HPDE6-E6E7 (cell line): ENCODE data around the gene CDC123.
"Not testable (repeated sequence)": the region's sequence is repeated elsewhere in the genome, so short reads cannot be mapped to it uniquely, and the experiment has no call there.

ENCODE experiments used
- DNase-seq: peaks from one replicate; pipeline ENCODE4 v3.0.0; 2011; ENCODE audit warnings: missing footprints; ENCODE audit errors: extremely low spot score

The CDC123 gene

DNA sequence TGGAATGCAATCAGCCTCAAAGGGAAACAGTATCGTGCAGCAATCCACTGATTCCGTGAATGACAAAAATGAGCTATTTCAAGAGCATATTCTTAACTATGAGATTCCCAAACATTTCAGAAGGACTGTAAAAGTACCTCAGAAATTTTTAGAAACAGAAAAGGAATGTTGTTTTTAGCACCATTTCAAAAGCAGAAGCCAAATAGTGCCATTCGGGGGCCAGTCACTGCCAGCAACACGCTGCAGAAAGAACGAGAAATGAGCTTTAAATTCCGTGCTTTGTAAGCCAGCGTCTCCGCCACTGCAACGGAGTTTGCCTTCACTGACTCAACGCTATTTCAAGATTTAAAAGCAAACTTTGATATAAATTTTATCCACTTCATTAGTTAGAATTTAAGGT, 6.6 kb upstream of the CDC123 start:
- DNase-seq, result no peak

DNA sequence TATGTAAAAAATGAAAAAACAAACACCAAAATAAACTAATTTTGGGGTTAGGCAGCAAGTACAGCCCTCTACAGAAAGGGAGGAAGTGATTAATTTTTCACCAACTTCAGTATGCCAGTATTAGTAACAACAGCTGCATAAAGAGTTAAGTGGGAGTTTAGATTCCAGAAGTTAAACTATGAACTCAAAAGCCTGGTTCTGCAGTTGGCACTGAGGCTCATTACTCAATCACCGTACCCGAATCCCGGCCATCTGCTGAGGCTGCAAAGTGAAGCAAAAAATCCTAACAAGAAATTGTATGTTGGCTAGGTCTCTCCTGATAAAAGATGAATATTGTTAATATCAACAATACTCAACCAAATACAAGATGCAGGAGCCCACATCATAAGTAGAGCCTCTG, 4.3 kb upstream of the CDC123 start:
- no peak for DNase-seq

DNA sequence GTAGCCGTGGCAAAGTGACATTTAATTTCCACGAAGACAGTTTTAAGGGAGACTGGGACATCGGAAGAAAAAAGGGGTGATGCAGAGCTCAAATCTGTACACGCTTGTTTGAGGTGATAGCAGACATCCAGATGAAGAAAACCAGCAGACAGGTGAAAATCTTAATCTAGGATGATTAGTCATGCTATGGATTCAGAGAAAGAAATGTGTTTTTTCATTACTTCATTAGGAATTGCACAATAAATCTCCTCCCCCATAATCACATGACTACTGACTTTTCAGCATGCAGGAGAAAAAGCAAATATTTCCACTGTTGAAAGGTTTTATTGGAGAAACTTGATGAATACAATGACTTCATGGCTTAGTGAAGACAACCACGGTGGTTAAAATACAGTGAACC, 2.8 kb upstream of the CDC123 start:
- DNase-seq, result peak; percentile 10

DNA sequence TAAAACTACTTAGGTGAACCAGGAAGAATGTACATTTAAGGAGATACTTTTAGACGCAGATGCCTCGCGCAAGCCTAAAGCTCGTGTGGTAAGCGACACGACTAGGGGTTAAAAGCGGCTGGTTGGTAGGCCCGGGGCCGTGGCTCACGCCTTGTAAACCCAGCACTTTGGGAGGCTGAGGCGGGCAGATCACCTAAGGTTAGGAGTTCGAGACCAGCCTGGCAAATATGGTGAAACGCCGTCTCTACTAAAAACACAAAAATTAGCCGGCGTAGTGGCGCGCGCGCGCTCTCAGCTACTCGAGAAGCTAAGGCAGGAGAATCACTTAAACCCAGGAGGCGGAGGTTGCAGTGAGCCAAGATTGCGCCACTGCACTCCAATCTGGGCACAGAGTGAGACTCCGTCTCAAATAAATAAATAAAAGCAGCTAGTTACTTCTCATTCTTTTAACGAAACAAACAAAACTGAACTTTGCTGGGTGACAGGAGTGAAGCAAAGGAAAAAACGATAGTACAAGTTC, 1.2 kb upstream of the CDC123 start:
- no peak for DNase-seq

DNA sequence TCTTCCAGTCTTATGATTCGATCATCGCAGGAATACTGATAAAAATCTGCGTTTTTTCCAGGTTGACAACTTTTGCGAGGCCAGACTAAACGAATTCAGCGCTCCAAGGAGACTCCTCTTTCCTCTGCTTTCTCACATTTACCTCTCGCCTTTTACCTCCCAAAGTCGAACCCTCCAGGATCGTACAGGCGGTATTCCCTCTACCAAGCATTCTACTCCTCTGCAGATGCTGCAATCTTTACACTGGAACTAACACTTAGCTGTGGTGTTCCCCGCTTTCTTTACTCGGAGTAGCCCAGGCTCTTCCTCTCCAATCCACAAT, 746 bp upstream of the CDC123 start:
- no peak for DNase-seq

DNA sequence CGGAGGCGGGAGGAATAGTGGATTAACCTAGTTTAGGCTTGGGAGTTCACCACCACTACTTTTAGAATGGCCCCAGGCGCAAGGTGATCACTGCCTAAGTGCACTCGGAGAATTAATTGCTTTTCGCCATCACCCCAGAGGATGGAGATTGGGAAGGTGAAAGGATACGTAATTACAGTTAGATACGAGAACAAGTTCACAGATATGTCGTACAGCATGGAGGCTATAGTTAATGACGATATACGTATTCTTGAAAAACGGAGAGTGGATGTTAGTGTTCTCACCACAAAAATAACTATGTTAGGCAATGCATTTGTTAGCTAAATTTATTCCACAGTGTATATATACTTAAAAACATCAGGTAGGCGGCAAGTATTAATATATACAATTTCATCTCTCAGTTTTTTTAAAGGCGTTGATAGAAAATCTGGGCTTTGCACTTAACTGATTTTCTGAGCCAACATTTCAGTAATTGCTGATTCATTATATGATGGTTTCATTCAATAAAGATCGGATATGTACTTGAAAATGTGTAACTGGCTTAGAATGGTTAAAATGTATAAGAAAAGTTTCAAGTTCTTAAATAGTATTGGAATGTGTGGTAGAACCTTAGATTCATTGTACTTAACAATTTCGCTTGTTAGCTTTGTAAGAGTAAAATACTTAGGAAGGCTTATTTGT, 683 bp downstream of the CDC123 start:
- no peak for DNase-seq

DNA sequence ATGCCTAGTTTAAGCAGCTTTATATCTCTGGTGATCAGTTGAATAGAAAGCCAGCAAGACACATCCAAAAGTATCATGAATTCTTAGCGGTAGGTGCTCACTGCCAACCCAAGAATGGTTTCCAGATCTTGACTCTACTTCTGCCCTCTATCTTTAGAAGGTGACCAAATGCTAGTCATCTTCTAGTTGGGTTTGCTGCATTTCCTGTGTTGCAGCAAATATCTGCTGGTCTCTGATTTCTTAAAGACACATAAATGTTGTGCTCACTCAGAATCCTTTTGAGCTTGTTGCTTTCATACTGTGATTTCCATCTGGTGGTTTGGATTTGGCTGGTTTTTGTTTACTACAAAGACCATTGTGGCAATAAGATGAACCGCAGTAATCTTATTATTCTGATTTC, 2.2 kb downstream of the CDC123 start:
- no peak for DNase-seq

DNA sequence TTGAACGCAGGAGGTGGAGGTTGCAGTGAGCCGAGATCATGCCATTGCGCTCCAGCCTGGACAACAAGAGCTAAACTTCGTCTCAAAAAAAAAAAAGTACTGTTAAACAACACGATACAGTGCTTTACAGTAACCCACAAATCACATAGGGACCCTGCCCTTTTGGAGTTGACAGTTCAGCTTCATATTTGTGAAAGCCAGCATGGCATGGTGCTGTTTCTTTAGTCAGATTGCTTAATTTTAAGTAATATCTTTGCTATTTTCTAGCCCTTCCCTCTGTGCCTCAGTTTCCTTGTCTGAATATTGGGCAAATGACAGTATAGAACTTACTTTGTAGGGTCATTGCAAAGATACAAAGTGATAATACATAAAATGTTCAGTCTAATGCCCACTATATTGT, 4.9 kb downstream of the CDC123 start:
- DNase-seq, result no peak

DNA sequence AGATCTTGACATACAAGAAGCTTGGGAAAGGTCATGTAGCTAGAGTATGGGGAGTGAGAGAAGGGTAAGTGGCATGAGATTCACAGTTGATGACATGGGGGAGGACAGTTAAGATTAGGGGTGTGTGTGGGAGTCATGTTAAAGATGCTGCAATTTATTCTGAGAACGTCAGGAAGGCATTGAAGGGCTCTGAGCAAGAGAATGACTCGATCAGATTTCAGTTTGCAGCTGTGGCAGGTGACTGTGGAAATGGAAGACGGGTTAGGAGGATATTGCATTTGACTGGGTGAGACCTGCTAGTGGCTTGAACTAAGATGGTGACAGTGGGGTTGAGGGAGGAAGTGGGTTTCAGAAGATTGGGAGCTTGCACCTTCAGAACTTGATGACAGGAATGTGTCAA, 5.6 kb downstream of the CDC123 start:
- no peak for DNase-seq

DNA sequence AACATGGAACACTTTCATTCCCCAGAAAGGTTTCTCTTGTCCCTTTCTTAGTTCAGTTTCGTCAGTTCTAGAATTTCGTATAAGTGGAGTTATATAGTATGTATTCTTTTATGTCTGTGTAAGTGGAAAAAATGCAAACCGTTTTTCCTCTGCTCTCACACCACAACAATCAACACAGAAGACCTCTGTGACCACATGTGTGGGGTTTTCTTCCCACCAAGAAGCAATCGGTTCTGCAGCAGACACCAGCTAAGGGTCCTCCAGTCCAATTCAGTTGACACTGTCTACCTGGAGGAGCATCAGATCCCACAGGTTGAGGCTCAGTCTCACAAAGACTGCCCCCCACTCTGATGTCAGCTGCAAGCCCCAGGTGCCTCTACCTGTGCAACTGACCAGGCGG, 6.2 kb downstream of the CDC123 start:
- DNase-seq, result no peak

DNA sequence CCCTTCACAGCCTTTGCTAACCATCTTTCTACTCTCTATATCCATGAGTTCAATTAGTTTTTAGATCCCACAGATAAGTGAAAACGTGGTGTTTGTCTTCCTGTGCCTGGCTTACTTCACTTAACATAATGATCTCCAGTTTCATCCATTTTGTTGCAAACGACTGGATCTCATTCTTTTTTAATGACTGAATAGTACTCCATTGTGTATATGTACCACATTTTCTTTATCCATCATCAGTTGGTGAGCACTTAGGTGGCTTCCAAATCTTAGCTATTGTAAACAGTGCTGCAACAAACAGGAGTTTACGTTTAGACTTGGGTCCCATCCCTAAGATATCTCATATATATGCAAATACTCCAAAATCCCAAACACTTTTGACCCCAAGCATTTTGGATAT, 9.1 kb downstream of the CDC123 start:
- DNase-seq, result no peak

DNA sequence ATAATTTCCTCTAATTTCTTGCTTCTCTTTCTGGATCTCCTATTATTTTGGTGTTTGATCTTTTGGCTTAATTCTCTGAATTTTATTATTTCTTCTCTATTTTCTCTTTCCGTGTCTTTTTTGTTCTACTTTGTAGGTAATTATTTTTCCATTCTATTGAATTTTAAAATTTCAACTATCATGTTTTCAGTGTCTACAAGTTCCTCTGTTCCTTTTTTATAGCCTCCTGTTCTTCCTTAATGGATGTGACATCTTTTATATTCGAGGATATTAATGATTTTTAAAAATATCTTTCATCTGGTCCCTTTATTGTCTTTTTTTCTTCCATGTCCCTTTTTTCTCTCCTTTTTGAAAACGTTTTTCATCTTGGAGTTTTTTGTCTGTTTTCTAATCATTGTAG, 11.1 kb downstream of the CDC123 start:
- no peak for DNase-seq

DNA sequence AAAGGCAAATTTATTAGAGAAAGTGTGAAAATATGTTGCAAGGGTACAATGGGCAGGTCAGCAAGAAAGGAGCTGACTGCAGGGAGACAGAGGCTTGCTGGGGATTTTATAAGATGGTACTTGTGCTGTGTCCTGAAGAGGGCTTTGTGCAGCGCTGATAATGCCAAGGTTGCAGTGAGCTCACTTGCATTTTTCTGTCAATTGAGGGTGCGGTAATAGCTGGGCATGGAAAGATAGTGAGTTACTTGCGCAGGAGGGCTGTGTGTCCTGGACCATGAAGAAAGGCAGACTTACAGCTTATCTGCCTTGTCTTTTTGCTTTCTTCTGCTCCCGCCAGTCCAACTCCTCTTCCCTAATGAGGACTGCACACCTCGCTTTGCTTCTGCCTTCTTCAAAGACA, 12.5 kb downstream of the CDC123 start:
- DNase-seq, result no peak

DNA sequence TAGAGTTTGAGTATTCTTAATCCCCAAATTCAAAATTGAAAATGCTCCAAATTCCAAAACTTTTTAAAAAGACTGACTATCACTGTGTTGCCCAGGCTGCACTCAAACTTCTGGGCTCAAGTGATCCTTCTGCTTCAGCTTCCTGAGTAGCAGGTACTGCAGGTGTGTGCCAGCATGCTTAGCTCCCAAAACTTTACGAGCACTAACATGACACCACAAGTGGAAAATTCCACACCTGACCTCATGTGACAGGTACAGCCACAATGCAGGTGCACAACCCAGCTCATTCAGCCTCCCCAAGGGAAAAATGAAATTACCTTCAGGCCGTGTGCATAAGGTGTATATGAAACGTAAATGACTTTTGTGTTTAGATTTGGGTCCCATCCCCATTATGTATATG, 16.5 kb downstream of the CDC123 start:
- DNase-seq, result no peak

DNA sequence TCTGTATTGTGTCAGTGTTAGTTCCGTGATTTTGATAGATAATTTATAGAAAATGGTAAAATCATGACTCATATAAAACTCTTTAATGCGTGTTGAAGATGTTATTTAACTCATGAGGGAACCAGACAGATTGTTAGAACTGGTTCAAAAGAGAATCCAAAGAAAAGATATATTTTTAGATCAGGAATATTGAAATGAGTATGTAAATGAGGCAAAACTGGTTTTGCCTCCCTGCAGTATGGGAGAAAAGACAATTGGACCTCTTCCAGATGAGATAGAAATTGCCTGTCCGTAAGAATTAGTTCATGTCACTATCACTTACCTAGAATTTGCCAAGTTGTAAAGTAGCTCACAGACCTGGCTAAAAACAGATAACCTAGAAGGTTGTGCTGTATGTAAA, 17.6 kb downstream of the CDC123 start:
- DNase-seq, result no peak

DNA sequence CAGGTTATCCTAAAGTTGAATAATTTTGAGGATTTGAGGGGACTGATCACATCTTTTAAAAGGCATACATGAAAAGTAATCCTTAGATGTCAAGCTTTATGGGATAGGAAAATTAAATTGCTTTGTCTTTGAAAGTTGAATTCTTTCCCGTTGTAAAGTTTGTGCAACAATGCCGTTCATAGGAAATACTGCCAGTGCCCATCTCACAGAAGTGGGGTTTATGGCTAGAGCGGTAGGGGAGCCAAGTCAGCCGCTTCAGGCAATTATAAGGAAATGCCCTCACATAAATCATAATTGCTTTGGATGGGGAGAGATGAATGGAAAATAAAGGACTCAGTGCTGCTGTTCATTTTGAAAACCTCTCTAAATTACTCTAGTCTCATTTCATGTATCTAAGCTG, 18.1 kb downstream of the CDC123 start:
- DNase-seq, result no peak

DNA sequence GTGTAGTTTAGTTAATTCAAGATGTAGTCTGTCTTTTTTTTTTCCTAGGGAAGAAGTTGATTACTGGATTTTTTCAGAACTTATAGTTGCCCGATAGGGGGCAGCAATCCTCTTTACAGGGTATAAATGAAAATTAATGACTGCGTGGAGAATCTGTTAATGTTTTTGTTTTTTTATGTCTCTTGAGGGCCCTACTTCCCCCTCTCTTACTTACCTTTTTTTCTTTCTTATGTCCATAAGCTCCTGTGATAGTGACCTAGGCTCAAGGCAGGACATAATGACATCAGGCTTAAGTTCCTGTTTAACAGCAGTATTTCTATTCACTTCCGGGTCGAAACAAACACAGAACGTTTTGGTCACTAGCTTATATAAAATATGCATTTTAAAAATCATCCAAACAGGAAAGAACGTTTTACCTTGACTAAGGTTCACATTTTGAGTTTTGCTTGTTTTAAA, 18.8 kb downstream of the CDC123 start:
- DNase-seq, result no peak

DNA sequence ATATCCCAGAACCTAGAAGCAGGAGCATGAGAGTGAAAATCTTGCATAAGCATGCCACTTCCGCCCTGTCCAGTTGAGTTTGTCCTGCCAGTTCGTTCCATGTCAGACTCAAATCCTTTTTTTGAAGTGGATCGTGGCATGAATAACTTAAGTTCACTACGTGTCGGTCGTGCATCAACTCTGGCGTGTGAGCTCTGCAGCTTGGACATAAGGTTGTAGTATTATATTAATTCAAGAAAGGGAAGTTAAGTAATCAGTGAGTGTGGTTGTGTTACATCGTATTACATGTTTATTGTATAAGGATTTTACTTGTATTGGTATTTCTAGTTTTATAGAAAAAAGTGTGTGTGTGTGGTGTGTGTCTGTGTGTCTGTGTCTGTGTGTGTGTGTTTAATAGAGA, 23.0 kb downstream of the CDC123 start:
- no peak for DNase-seq

DNA sequence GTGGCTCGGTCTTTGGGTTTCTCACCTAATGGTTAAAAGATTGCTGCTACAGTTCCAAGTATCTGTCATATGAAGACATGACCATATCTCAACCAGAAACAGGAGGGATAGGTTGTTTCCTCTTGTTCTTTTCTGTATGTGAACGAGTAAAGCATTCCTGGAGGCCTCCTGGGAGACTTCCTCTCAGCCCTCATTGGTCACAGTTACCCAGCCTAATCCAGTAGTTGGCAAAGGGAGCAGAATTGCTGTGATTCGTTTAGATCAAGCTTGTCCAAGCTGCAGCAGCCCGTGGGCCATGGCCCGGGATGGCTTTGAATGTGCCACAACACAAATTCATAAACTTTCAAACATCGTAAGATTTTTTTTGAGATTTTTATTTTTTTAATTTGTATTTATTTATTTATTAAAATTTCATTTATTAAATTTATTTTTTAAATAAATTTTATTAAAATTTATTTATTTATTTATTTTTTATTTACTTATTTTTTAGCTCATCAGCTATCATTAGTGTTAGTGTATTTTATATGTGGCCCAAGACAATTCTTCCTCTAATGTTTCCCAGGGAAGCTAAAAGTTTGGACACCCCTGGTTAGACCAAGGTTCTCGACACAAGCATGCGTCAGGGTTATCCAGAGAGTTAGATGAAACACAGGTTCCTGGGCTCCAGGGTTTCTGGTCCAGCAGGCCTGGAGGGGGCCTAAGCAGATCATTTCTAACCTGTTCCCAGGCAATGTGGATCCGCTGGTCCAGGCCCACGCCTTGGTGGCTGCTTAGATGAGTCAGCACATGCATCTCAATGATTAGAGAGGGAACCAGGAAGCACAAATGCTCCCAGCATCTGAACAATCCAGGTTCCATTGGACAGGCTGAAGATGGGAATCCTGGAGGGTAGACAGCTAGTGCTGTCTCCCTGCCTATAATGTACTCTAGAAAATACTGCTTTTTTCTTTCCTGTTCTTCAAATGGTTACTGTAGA, 25.6 kb downstream of the CDC123 start:
- no peak for DNase-seq

DNA sequence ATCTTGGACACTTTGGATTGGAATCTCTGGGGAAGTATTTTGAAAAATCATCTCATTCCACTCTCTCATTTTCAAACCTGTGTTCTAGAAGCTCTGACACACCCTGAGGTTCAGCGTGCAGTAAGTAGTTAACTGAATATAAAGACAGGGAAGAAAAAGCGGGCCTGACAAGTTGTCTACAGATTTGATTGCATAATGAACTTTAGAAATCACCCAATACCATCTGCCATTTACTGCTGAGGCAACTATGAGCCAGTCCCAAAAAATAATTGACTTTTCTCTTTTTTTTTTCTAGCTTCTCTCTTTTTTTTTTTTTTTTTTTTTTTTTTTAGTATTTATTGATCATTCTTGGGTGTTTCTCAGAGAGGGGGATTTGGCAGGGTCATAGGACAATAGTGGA, 29.5 kb downstream of the CDC123 start:
- no peak for DNase-seq

DNA sequence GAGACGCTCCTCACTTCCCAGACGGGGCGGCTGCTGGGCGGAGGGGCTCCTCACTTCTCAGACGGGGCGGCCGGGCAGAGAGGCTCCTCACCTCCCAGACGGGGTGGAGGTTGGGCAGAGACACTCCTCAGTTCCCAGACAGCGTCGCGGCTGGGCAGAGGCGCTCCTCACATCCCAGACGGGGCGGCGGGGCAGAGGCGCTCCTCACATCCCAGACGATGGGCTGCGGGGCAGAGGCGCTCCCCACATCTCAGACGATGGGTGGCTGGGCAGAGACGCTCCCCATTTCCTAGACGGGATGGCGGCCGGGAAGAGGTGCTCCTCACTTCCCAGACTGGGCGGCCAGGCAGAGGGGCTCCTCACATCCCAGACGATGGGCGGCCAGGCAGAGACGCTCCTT, 30.4 kb downstream of the CDC123 start:
- DNase-seq, result not testable (repeated sequence)

DNA sequence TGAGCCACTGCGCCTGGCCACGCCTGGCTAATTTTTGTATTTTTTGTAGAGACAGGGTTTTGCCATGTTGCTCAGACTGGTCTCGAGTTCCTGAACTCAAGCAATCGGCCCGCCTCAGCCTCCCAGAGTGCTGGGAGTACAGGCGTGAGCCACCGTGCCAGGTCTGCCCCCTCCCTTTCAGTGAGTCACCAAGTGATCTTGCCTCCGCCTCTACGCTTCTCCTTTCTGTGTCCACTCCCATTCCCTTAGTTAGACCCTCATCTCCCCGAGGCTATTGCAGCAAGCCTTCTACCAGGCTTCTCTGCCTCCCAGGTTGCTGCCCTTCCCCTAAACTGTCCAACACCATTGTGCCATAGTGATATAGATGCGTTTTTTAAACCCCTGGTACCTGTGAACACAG, 32.9 kb downstream of the CDC123 start:
- DNase-seq, result no peak

DNA sequence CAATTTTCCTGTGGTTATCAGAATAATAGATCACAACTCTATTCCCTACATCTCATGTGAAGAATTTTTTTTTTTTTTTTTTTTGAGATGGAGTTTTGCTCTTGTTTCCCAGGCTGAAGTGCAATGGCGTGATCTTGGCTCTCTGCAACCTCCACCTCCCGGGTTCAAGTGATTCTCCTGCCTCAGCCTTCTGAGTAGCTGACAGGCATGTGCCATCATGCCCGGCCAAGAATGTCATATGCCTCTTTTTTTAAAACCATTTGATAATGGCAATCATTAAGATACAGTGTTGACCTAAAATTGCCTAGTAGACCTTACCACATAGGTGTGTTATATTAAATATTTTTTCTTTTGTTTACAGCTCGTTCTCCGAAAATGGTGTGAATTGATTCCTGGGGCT, 38.7 kb downstream of the CDC123 start:
- DNase-seq, result not testable (repeated sequence)
